ENCODE results near the gene KRT10.
"Not testable (repeated sequence)": the region's sequence is repeated elsewhere in the genome, so short reads cannot be mapped to it uniquely, and the experiment has no call there.

KRT10 gene

GRCh38 chr17:40822132-40822812 is at the start of gene KRT10:
TSS of gene KRT10 (minus strand) at chr17:40822614. CDS start at chr17:40822585, 29 bp downstream.
- DNase-seq, result no peak

DNA sequence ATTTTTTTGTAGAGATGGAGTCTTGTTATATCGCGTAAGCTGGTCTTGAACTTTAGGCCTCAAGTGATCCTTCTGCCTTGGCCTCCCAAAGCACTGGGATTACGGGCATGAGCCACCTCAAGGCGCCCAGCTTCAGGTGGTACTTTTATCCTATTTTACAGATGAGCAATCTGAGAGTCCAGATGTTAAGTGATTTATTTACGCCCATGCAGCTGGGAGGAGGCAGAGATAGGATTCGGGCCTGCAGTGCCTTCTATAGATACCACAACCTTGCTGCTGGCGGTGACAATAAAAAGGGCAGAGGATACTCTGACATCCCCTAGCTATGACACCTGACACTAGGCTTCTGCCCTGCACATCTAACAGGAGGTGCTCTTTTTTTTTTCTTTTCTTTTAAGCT is 48.9 kb upstream of the KRT10 start:
- no peak for DNase-seq

DNA sequence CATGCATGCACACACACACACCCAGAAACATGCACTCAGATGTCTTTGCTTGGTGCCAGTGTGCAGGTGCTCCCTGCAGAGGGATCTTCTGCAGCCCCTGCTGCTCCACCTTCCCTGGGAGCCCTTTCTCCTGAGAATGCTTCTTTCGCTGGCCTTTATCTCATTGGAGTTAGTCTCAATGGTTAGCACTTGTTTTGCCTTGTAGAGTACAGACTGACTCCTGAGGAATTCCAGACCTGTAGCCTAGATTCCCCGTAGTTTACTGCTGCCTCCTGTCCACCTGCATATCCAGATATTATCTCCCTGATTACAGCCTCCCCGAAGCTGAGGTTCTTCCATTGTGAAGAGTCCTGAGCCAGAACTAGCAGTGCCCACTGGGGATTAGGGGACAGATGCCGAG is 47.7 kb upstream of the KRT10 start:
- no peak for DNase-seq

GRCh38 chr17:40866838-40867237 is 44.4 kb upstream of the KRT10 start, which contains the start of gene KRT12:
TSS of gene KRT12 (minus strand) at chr17:40867223. CDS start at chr17:40867186, 37 bp downstream.
- no peak for DNase-seq

GRCh38 chr17:40864661-40865390 is 42.4 kb upstream of the KRT10 start:
- DNase-seq, result no peak

- DNase-seq, result no peak
Observed at GRCh38 chr17:40862985-40863733, 40.7 kb upstream of the KRT10 start.

DNA sequence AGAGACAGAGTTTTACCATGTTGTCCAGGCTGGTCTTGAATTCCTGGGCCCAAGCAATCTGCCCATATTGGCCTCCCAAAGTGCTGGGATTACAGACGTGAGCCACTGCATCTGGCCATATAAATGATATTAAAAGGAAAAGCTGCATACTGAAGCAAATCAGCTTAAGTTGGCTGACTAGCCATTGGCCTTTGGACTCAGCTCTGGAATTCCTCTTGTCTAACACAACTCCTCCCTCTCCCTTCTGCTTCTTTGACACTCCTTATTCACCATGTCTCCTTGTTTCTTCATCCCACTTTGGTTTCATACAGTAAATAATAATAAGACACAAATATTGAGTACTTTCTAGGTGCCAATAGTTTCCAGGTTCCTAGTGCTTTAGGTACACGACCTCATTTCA is 37.1 kb upstream of the KRT10 start:
- DNase-seq, result no peak

GRCh38 chr17:40858667-40859066 is 36.3 kb upstream of the KRT10 start:
- DNase-seq, result not testable (repeated sequence)

- DNase-seq, result no peak
Observed at GRCh38 chr17:40857535-40857934, 35.1 kb upstream of the KRT10 start.

GRCh38 chr17:40854175-40854814 is 31.9 kb upstream of the KRT10 start:
- DNase-seq, result peak; percentile 34 to 82

DNA sequence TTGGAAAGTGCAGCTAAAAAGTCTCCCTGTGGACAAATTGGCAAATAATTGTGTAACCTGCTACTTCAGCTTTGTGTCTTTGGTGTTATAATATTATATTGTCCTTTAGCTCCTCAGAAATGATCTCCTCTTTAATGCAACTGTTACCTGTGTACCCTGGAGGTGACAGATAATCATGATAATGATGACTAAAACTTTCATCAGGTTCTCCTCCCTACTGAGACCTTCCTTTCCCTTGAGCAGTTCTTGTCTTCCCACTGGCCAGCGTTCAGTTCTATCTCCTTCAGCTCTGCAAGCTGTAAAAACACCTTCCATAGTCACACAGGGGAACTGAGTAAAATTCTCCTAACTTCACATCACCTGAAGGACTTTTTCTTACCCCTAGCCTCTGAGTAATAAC is 29.9 kb upstream of the KRT10 start:
- DNase-seq, result no peak

GRCh38 chr17:40850293-40850972 is 28.0 kb upstream of the KRT10 start:
- no peak for DNase-seq

DNA sequence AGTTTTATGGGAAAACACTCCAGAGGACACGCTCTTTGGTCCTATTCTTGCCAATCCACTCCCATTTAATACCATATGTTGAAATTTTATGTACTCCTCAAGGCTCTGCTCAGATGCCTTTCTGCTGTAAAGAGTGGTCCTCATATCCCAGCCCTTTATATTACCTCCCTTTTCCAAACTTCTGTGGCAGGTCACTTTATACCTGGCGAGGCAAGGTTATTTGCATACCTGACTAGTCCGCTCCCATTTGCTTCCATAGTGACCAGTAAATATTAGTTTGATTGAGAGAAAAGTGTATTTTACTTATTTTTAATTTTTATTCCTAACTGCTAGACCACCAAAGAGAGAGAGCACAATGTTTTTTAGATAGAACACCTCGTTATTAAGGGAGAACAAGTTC is 27.3 kb upstream of the KRT10 start:
- no peak for DNase-seq

DNA sequence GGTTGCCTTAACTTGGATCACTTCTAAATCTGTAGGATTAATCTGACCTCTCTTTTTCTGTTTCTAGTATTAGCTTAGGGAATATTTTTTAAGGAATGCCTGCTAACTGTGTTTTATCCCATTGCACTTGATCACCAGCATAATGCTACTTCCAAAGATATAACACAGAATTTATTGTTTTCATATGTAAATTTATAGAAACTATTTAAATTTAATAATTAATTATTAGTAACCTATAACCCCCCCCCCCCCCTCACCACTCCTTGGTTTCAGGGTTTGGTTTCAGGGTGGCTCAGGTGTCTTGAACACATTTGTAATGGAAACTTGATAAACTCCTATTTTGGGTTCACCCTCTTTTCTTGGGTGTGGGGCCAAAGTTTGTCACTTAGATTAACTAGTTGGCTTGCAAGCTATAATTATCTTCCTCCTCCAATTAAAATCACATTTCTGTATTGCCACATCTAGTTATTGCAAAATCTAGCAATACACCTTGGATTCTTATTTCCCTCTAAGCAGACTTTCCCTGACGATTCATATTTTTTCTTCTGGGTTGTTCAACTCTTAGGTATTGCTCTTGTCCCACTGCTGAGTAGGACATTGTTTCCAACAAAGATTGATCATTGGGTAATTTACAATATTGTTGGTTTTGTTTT is 26.3 kb upstream of the KRT10 start:
- DNase-seq, result no peak

GRCh38 chr17:40846515-40847144 is 24.2 kb upstream of the KRT10 start:
- no peak for DNase-seq

DNA sequence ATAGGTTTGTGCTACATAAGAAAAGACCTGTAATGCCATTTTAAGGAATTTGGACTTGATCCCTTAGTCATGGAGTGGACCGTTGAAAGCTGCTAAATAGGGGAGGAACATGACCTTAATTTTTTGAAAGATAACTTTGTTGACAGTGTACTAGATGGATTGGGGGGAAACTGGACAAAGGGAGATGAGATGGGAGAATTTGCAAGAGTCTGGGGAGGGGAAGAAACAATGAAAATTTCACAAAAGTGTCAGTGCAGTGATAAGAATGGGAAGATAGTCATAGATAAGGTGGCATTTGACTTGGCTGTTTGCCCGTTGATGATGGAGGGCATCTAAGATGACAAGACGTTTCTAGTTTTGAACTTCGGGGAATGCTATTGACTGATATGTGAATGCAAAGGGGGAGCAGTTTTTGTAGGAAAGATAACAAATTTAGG is 22.3 kb upstream of the KRT10 start:
- DNase-seq, result no peak

GRCh38 chr17:40843242-40843641 is 20.8 kb upstream of the KRT10 start:
- DNase-seq, result no peak

GRCh38 chr17:40841246-40841645 is 18.8 kb upstream of the KRT10 start:
- DNase-seq, result no peak

DNA sequence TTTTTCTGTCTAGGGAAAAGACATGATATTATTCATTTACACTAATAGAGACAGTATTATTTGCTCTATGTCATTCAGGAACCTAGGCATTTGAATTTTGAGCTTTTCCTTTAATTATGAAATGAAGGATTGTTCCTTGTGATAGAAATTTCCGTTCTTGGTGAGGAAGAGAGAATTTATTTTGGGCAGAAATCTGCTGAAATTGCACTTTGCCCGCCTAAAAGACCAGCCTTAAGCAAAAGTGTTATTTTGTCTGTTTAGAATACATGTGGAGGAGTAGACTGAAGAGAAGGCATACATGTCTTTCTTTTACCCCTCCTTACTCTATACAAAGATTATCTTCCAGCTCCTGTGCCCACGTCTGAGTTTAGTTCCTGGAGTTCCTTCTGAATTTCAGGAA is 16.8 kb upstream of the KRT10 start:
- no peak for DNase-seq

DNA sequence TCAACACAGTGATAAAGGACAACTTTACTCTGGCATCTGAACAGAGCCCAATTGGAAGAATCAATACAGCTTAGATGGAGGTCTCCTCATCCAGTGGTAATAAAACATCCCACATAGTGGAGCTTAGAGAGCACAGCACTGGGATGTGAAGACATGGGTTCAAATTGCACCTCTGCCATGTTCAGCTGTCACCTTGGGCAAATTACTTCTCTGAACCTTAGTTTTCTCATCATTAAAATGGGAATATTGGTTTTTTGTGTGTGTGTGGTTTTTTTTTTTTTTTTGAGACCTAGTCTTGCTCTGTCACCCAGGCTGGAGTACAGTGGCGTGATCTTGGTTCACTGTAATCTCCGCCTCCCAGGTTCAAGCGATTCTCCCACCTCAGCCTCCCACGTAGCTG is 13.6 kb upstream of the KRT10 start:
- DNase-seq, result no peak

DNA sequence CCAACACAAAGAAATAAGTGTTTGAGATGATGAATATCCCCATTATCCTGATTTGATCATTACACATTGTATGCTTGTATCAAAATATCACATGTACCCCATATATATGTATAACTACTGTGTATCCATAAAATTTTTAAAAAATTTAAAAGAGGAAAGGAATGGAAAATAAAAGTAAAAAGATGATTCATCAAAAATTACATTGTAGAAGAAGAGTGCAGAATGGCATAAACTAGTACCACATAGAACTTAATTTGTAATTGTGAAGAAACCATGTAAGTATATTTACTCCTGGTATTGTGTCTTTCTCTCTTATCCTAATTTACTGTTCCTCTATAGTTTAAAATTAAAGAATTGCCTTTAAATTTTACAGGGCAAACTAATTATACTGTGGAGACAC is 11.5 kb upstream of the KRT10 start:
- DNase-seq, result no peak

DNA sequence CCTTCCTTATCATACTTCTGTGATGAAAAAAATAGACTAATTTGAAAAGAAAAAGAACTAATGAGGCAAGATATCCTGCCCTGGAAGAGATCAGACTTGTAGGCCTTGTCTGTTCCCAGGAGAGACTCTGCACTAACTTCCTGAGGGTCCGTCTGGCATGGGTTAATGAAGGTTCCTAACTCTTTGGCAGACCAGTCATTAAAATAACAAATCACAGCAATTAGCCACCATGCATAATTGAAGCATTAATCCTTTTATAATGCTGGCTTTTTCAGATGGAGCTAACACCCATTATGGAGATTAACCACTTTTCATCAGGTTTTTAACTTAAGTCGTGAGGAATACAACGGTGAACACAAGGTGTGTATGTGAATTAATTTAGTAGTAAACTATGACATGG is 10.4 kb upstream of the KRT10 start:
- no peak for DNase-seq
